Measurements from ENCODE around the gene AUNIP.
"Not testable (repeated sequence)": the region's sequence is repeated elsewhere in the genome, so short reads cannot be mapped to it uniquely, and the experiment has no call there.

Gene AUNIP

GRCh38 chr1:25862785-25863485, 3.7 kb upstream of the AUNIP start:
- DNase-seq, result no peak

- no peak for DNase-seq
Measured at GRCh38 chr1:25861316-25862286, 2.3 kb upstream of the AUNIP start.

GRCh38 chr1:25858494-25858893, 763 bp downstream of the AUNIP start:
- DNase-seq, result peak in 1 of 2 donors; percentile 33

- no peak for DNase-seq
Measured at GRCh38 chr1:25856856-25857255, 2.4 kb downstream of the AUNIP start.

- no peak for DNase-seq
Measured at GRCh38 chr1:25854554-25854953, 4.7 kb downstream of the AUNIP start.

GRCh38 chr1:25848531-25848930, 10.7 kb downstream of the AUNIP start:
- no peak for DNase-seq

GRCh38 chr1:25847929-25848328, 11.3 kb downstream of the AUNIP start:
- no peak for DNase-seq

GRCh38 chr1:25845664-25846063, 13.6 kb downstream of the AUNIP start:
- no peak for DNase-seq

- DNase-seq, result peak; percentile 19 to 29
Measured at GRCh38 chr1:25844536-25845337, 14.5 kb downstream of the AUNIP start.

- DNase-seq, result no peak
Measured at GRCh38 chr1:25843483-25843882, 15.8 kb downstream of the AUNIP start.

GRCh38 chr1:25839808-25840207, 19.4 kb downstream of the AUNIP start:
- not testable (repeated sequence) for DNase-seq

GRCh38 chr1:25837262-25837875, 21.9 kb downstream of the AUNIP start:
- DNase-seq, result no peak

GRCh38 chr1:25836695-25837094, 22.6 kb downstream of the AUNIP start:
- no peak for DNase-seq

- DNase-seq, result no peak
Measured at GRCh38 chr1:25834894-25835293, 24.4 kb downstream of the AUNIP start.

- no peak for DNase-seq
Measured at GRCh38 chr1:25833158-25833557, 26.1 kb downstream of the AUNIP start.

- DNase-seq, result no peak
Measured at GRCh38 chr1:25832336-25833037, 26.8 kb downstream of the AUNIP start.

GRCh38 chr1:25831569-25832196, 27.6 kb downstream of the AUNIP start:
- no peak for DNase-seq

- no peak for DNase-seq
Measured at GRCh38 chr1:25829046-25829445, 30.2 kb downstream of the AUNIP start.

- no peak for DNase-seq
Measured at GRCh38 chr1:25828491-25828890, 30.8 kb downstream of the AUNIP start.

- no peak for DNase-seq
Measured at GRCh38 chr1:25826571-25826970, 32.7 kb downstream of the AUNIP start.

GRCh38 chr1:25825605-25826004, 33.7 kb downstream of the AUNIP start:
- no peak for DNase-seq

All from inflammatory macrophage treated with lipopolysaccharide for 1 hour (primary cell).